Smooth muscle cell (in vitro differentiated cells): Measurements from ENCODE around the gene CTSH. TPM values are rescaled to one million over a fixed set of nuclear protein-coding genes. Genes with fewer than 3 reads are reported as not detected.

ENCODE experiments used
- DNase-seq: peaks from one replicate; lab custom pipeline; 2025; ENCODE audit not compliant: unreplicated experiment; lab: John Stamatoyannopoulos, UW
- H2AFZ ChIP-seq: fragments of 200-600 bp; sonication (generic); 2 replicates; pipeline ENCODE4 v1.6.0; 2016; ENCODE audit warnings: antibody characterized with exemption, low read depth, mild to moderate bottlenecking
- H3F3A ChIP-seq: fragments of 200-600 bp; sonication (generic); 2 replicates; pipeline ENCODE4 v1.6.0; 2017; ENCODE audit warnings: antibody characterized with exemption, low read depth
- H3K27ac ChIP-seq: fragments of 200-600 bp; sonication (generic); 2 replicates; pipeline ENCODE4 v1.5.1; 2016; ENCODE audit warnings: low read depth, mild to moderate bottlenecking
- H3K27me3 ChIP-seq: fragments of 200-600 bp; sonication (generic); 2 replicates; pipeline ENCODE4 v1.6.1; 2016; ENCODE audit warnings: low read depth, mild to moderate bottlenecking
- H3K36me3 ChIP-seq: fragments of 200-600 bp; sonication (generic); 2 replicates; pipeline ENCODE4 v1.5.1; 2016; ENCODE audit warnings: low read depth
- H3K4me1 ChIP-seq: fragments of 200-600 bp; sonication (generic); 2 replicates; pipeline ENCODE4 v1.5.1; 2016; ENCODE audit warnings: low read depth
- H3K4me2 ChIP-seq: fragments of 200-600 bp; sonication (generic); 2 replicates; pipeline ENCODE4 v1.6.0; 2016; ENCODE audit warnings: mild to moderate bottlenecking
- H3K4me3 ChIP-seq: fragments of 200-600 bp; sonication (generic); 2 replicates; pipeline ENCODE4 v1.5.1; 2016; ENCODE audit warnings: mild to moderate bottlenecking
- H3K79me2 ChIP-seq: fragments of 200-600 bp; sonication (generic); 2 replicates; pipeline ENCODE4 v1.6.0; 2016; ENCODE audit warnings: low read depth, mild to moderate bottlenecking
- H3K9ac ChIP-seq: fragments of 200-600 bp; sonication (generic); 2 replicates; pipeline ENCODE4 v1.6.0; 2016; ENCODE audit warnings: low read depth
- H3K9me3 ChIP-seq: fragments of 200-600 bp; sonication (generic); replicated peaks from 2 replicates; pipeline ENCODE4 v1.5.1; 2016; ENCODE audit warnings: low read depth
- H4K20me1 ChIP-seq: fragments of 200-600 bp; sonication (generic); 2 replicates; pipeline ENCODE4 v1.6.0; 2016; ENCODE audit warnings: low read depth
- WGBS: methylation state at CpG from one replicate; pipeline ENCODE4 v1.1.7; 2016; ENCODE audit warnings: low lambda C conversion rate; 5-methylcytosine and 5-hydroxymethylcytosine counted together
- polyA plus RNA-seq: library from polyadenylated mRNA; unstranded; fragments of >200 nt; fragmentation: Nextera tagmentation; extraction: Ambion mirVana; gene quantifications from 2 replicates; pipeline ENCODE4 v1.2.1, GENCODE V29; 2016
- total RNA-seq: library from RNA; depleted of rRNA; stranded (reverse); fragments of >200 nt; gene quantifications from 2 replicates; pipeline ENCODE4 v1.2.3, GENCODE V29; 2014
- TF ChIP-seq, protein P1 (sequence below): fragments of 200-600 bp; sonication (generic); IDR thresholded peaks from 2 replicates; pipeline ENCODE4 v1.5.1; 2017; ENCODE audit warnings: borderline replicate concordance, mild to moderate bottlenecking, antibody characterized with exemption; ENCODE audit not compliant: insufficient read depth, poor library complexity, severe bottlenecking

CTSH gene
- total and polyA plus RNA-seq, 2 experiments from 2014 or later, result 23.4 to 38.5 TPM

- no peak for DNase-seq
- 46% methylated on average over 5 of the region's 5 CpGs for whole genome bisulfite sequencing
- Histone ChIP-seq H3K9me3 (no peaks in the 10 kb centered on the region), H3K9ac (no peak overlapping the region), H3K4me2 (no peak overlapping the region), H3K4me3 (no peak overlapping the region), H4K20me1 (peaks cover 100% of the 10 kb centered on the region), H3K36me3 (peaks cover 2% of the 10 kb centered on the region), H2AFZ (no peak overlapping the region), H3K27ac (no peak overlapping the region), H3F3A (peaks cover 29% of the 10 kb centered on the region), H3K27me3 (no peaks in the 10 kb centered on the region), H3K4me1 (peaks cover 2% of the 10 kb centered on the region), H3K79me2 (peaks cover 6% of the 10 kb centered on the region)
- TF ChIP-seq, protein P1, sequence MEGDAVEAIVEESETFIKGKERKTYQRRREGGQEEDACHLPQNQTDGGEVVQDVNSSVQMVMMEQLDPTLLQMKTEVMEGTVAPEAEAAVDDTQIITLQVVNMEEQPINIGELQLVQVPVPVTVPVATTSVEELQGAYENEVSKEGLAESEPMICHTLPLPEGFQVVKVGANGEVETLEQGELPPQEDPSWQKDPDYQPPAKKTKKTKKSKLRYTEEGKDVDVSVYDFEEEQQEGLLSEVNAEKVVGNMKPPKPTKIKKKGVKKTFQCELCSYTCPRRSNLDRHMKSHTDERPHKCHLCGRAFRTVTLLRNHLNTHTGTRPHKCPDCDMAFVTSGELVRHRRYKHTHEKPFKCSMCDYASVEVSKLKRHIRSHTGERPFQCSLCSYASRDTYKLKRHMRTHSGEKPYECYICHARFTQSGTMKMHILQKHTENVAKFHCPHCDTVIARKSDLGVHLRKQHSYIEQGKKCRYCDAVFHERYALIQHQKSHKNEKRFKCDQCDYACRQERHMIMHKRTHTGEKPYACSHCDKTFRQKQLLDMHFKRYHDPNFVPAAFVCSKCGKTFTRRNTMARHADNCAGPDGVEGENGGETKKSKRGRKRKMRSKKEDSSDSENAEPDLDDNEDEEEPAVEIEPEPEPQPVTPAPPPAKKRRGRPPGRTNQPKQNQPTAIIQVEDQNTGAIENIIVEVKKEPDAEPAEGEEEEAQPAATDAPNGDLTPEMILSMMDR, result peak; percentile 79
These were observed 35.0 kb downstream of the CTSH start for GRCh38 chr15:78909791-78910228.

GRCh38 chr15:78909160-78909695, 35.6 kb downstream of the CTSH start:
- TF ChIP-seq, protein P1, result no peak
- H2AFZ ChIP-seq, result no peak overlapping the region
- peaks cover 5% of the 10 kb centered on the region for H3K36me3 ChIP-seq
- H3K27ac ChIP-seq, result no peak overlapping the region
- no peaks in the 10 kb centered on the region for H3K27me3 ChIP-seq
- H3K4me1 ChIP-seq, result peaks cover 4% of the 10 kb centered on the region
- no peak overlapping the region for H3K9ac ChIP-seq
- WGBS, result 84% methylated on average over 3 of the region's 3 CpGs
- no peak for DNase-seq
- H4K20me1 ChIP-seq, result peaks cover 100% of the 10 kb centered on the region
- no peak overlapping the region for H3K4me2 ChIP-seq
- H3K4me3 ChIP-seq, result no peak overlapping the region
- peaks cover 34% of the 10 kb centered on the region for H3F3A ChIP-seq
- no peaks in the 10 kb centered on the region for H3K9me3 ChIP-seq
- peaks cover 6% of the 10 kb centered on the region for H3K79me2 ChIP-seq

DNA sequence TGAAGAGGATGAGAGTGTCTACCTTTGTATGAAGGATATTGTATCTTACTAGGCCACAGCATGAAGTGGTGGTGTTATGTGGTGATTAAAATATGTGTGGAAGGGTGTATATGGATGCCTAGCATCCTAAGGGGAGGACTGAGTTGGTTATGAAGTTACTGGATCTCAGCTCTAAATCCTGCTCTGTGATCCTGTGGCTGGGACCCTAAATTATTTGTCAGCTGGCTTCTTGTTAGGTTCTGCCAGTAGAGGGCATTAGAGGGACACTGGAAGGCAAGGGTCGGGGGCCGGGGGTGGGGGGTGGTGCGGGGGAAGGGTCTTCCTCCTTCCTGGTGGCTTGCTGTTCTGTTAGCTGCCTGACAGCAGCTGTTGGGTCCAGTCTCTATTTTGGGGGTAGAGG, 37.3 kb downstream of the CTSH start:
- no peaks in the 10 kb centered on the region for H3K27me3 ChIP-seq
- no peaks in the 10 kb centered on the region for H3K9me3 ChIP-seq
- H3K36me3 ChIP-seq, result peaks cover 11% of the 10 kb centered on the region
- H4K20me1 ChIP-seq, result peaks cover 100% of the 10 kb centered on the region
- H3K9ac ChIP-seq, result no peak overlapping the region
- WGBS, result 80% methylated on average over 2 of the region's 3 CpGs
- DNase-seq, result no peak
- no peak overlapping the region for H3K4me3 ChIP-seq
- H3F3A ChIP-seq, result peaks cover 39% of the 10 kb centered on the region
- peaks cover 4% of the 10 kb centered on the region for H3K4me1 ChIP-seq
- H3K27ac ChIP-seq, result peak overlapping the region; percentile 62
- TF ChIP-seq, protein P1, result peak; percentile 34
- H3K4me2 ChIP-seq, result no peak overlapping the region
- peaks cover 13% of the 10 kb centered on the region for H3K79me2 ChIP-seq
- H2AFZ ChIP-seq, result no peak overlapping the region

GRCh38 chr15:78906316-78906620, 38.6 kb downstream of the CTSH start:
- H2AFZ ChIP-seq, result no peak overlapping the region
- peaks cover 13% of the 10 kb centered on the region for H3K79me2 ChIP-seq
- no peaks in the 10 kb centered on the region for H3K27me3 ChIP-seq
- peaks cover 33% of the 10 kb centered on the region for H3F3A ChIP-seq
- no peaks in the 10 kb centered on the region for H3K9me3 ChIP-seq
- peaks cover 4% of the 10 kb centered on the region for H3K4me1 ChIP-seq
- no peak overlapping the region for H3K4me3 ChIP-seq
- TF ChIP-seq, protein P1, result no peak
- no peak for DNase-seq
- 87% methylated on average over 2 of the region's 2 CpGs for WGBS
- peaks cover 100% of the 10 kb centered on the region for H4K20me1 ChIP-seq
- H3K36me3 ChIP-seq, result peaks cover 14% of the 10 kb centered on the region
- H3K27ac ChIP-seq, result peak overlapping the region; percentile 62
- no peak overlapping the region for H3K9ac ChIP-seq
- no peak overlapping the region for H3K4me2 ChIP-seq
